C1 segment of cervical spinal cord (tissue), 14 donors: Measurements from ENCODE around the gene IL1B.
"Not testable (repeated sequence)": the region's sequence is repeated elsewhere in the genome, so short reads cannot be mapped to it uniquely, and the experiment has no call there.

ENCODE experiments used
- DNase-seq, 14 donors: peaks; one replicate each; lab custom pipeline; 2025; lab: John Stamatoyannopoulos, UW

Gene IL1B

DNA sequence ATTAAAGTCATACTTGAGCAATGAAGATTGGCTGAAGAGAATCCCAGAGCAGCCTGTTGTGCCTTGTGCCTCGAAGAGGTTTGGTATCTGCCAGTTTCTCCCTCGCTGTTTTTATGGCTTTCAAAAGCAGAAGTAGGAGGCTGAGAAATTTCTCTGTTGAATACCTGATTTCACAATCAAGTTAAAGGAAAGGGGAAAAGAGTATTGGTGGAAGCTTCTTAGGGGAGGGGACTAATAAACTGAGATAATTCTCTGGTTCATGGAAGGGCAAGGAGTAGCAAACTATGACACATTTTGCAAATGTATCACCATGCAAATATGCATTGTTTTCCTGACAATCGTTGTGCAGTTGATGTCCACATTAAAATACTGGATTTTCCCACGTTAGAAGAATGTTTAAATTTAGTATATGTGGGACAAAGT is at the start of gene IL1B:
Gene IL1B (minus strand): TSS at position 85 of the 423 bp plus-strand sequence. CDS start 550 bp downstream, outside the sequence.
- DNase-seq = no peak

DNA sequence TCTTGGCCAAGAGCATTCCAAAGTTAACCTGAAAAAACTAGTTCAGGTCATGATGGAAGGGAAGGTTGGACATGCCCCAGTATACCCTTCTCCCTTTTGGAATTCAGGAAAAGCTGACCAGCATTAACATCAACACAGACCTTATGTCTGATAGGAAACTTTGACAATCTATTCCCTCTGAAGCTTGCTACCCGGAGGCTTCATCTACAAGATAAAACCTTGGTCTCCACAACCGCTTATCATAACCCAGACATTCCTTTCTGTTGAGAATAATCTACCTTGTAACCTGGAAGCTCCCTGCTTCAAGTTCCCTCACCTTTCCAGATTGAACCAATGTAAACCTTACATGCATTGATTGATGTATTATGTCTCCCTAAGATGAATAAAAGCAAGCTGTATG is 49.7 kb upstream of the IL1B start:
- DNase-seq = no peak

DNA sequence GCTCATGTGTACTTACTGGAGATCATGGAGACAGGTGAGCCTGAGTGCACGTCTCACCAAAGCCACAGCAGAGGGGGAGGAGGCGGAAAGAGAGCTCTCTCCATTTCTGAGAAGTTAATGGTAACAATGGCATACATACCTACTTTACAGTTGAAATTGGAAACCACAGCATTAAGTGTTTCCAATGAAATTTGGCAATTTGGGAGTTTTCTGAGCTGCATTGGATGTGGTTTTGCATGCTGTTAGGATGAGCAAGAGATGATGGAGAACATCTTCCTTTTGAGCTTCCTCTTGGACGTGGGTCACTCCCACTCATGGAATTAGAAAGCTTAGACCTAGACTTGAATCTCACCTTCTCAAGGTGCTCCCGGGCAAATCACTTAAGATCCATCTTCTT is 48.9 kb upstream of the IL1B start:
- no peak for DNase-seq

DNA sequence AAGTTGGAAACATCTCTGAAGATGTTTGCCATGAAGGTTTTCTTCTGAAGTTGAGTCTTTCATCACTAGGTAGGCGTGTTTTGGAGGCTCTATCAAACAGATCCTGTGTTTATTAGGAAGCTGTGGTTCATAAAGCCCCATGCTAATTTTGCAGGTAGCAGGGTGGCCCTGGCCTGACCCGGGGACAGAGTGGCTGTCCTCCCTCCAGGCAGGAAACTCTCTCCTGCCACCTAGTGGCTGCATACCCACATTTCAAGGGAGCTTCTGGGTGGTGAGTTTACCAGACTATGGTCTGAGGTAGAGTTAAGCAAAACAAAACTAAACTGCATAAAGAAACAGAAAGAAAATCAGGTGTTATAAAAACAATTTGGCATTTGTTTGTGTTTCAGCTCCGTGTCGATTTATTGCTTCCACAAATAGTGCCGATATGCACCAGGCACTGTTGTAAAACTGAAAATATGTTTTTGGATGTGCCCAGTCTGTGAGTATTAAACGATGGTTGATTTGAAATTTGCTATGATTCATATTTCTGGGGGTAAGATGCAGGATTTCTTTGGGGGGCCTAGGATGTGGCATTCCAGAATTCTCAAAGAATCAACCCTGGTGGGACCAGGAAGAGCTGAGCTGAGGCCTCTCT is 48.4 kb upstream of the IL1B start:
- peak in 1 of 14 donors; percentile 13 for DNase-seq

DNA sequence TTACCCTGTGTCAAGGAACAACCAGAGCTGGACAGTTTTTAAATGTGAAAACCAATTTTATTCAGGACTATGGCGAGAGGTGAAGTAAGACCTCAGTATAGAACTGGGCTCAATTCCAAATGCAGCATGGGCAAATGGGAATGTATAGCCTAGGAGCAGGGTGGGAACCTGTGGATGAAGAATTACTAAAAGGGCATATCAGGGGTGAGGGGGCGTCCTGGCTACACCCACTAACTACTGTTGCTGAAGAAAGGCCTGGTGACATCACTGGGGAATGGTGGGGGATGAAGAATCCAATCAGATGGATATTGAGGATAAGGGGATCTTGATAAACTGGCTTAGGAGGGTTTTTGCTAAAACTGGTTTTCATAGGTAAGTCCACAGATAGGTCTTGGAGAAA is 47.1 kb upstream of the IL1B start:
- DNase-seq = no peak

DNA sequence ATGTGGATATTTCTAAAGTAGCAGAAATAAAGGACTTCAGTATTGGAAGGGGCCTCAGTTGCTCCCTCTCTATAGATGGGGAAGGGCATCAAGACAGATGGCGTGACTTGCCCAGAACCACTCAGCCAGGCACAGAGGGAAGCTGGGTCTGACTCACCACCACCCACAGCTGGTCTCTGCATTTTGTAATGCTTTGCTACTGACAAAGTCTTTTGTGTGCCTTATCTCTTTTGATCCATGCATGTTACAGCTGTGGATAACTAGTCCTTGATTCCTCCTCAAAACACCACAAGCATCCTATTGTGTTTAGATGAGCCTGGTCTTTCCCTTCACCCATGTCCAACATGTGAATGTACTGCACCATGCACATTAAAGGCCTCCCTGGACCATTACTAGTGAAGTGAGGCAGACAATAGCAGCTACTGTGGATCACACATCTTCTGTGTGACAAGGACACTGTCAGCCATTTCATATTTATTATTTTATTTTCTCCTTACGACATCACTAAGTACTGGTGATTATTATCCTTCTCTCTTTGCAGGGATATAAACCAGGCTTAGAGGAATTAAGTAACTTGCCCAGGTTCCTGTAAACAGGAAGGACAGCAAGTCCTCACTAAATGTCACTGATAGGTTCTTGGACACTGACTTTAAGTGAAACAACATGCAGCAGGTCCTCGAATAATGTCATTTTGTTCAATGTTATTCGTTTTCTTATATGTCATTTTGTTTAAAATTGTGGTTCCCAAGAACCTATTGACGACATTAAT is 44.8 kb upstream of the IL1B start:
- peak in 3 of 14 donors; percentile 9 to 62 (median 32) for DNase-seq

DNA sequence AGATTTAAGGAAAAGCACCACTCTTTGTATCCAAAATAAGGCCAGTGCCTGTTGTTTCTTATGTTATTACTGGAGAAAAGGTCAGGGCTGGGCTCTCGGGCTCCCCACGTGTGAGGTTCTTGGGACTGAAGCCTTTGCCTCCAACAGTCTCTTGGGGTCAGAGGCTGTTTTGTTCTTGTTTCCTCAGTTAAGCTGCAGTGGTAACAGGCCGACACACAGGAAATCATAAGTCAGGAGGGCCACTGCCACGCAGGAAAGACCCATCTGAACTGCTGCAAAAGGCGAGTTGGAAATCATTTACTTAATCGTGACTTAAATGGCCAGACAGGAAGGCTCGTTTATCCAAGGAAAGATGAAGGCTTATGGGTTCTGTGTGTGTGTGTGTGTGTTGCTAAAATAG is 44.1 kb upstream of the IL1B start:
- no peak for DNase-seq

DNA sequence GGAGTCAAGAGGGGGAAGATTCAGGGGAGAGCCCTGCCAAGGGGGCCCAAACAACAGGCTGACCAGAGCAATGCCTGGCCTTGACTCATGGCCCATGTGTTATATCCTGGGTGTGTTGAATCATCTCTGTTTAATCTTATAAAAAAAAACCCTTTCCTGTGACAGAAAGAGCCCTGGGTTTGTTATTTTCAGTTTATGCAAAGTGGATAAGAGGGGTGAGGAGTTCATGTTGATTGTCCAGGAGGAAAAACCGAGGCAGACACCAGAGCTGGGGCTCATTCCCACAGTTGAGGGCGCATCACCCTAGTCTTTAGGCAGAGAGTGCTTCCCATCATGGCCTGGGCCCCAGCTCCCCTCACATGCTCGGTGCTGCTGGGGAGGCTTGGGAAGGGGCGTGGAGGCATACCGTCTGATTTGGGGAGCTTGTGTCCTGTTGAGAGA is 43.5 kb upstream of the IL1B start:
- DNase-seq = no peak

DNA sequence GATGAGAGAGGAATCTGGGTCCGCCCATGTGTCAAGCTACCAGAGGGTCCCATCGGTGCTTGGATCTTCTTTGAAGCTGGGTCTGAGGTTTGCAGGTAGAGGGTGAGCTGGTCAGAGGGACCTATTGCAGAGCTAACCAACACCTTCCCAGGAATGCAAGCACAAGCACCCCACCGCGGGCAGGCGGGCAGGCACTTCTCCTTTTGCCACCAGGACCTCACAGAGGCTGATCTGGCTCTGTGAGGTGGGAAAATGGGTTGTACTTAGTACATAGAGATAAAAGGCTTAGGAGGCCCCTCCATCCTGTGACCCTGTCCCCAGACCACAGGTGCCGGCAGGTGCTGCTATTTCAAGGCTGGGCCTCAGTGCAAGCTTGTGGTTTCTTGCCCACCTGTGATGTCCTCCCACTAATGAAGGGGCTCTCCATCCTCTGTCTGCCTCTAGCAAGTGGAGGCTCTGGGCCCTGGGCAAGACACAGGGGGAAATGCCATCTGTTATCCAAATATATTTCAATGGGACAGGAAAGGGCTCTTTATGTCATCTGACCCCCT is 43.0 kb upstream of the IL1B start:
- no peak for DNase-seq

DNA sequence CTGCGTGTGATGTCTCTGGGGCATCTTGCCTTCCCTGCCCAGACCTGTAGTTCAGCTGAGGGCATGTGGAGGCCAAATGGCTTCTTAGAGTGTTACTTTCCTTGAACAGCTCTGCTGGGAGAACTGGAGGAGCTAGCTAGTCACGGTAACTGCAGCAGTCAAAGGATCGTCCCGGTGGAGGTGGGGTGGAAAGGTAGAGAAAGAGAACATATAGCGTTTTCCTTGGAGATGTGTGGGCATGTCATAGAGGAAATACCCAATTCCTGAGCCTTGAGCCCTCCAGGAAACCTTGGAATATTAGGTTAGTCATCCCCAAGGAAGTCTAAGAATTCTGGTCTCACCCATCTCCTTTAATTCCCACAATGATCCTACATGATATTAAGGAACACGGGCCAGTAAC is 40.8 kb upstream of the IL1B start:
- no peak for DNase-seq

DNA sequence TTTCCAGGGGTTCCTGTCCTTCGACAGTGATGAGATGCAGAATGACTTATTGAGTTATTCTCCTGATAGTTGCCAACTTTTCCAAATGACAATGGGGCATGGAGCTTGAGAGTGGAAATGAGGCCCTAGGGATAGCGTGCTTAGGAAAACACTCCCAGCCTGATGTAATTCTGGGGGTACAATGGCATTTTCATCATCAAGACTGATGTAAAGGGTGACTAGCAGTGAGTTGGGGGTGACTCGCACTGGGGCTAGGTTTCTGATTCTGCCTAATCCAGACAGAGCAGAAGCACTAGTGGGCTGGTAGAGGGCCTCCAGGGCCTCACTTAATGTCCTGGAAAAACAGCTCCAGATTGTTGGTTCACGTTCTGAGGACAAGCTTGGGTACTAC is 40.4 kb upstream of the IL1B start:
- DNase-seq = no peak

DNA sequence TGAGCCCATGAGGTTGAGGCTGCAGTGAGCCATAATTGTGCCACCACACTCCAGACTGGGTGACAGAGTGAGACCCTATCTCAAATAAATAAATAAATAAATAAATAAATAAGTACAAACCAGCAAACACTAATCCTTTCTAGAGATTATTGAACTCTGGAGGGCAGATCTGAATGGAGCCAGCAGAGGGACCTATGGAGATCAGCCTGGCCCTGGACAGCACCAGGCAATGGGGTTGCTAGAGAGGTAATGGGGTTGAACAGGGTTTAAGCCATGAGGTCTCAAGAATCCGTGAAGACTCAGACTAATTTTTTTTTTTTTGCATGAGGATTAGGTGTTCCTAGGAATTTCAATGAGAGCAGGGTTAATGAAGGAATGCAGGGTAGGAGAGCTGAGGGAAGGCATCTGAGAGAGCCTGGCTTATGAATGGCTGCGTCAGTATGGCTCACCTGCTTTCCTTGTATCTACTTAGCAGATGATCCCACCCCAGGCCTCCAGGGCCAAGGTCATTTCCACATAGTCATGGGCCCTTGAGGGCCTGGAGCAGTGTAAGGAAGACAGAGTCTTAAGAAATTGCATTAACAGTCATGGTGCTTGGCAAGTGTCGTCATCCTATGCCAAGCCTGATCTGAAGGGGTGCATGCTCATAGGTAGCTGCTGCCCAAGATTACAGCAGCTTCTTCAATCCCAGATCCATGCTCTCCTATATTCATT is 39.8 kb upstream of the IL1B start:
- DNase-seq = no peak

DNA sequence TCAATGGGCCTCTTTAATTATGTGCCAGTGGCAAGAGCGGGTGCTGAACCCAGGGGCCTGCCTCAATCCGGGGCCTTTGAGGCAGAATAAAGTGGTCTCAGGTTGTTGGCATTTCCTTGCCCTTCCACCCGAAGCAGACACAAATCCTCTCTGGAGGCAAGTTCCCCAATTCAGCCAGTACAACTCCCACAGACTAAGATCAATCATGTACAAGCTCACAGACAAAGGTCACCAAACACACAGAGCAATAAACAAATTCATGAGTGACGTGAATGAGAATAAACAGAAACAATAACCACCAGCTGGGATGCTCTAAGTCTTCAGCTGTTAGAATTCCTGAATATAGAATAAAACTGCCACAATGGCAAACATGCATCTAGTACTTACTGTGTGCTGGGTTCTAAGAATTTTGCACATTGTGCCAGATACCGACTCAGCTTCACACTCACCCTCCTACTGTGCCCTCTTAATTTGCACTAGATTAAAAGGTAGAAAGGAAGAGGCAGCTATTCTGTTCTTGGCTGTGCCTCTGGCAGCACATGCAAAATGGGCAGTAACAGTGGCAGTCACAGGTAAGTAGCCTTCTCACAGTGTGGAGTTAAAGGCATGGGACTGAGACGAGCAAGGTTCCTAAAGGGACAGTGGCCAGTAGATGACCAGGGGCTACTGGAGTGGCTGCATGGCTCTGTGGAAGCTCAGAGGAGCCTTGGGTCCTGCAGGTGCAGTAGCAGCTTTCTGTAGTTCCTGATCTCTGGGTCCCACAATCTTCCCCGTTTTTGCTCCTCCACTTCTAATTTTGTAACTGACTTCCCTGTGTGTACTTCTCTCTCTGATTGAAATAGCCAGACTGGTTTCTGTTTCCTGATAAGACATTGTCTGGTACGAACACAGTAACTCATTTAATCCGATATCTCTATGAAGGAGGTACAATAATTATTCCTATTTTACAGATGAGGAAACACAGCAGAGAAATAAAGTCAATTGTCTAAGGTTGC is 34.6 kb upstream of the IL1B start:
- DNase-seq = no peak

DNA sequence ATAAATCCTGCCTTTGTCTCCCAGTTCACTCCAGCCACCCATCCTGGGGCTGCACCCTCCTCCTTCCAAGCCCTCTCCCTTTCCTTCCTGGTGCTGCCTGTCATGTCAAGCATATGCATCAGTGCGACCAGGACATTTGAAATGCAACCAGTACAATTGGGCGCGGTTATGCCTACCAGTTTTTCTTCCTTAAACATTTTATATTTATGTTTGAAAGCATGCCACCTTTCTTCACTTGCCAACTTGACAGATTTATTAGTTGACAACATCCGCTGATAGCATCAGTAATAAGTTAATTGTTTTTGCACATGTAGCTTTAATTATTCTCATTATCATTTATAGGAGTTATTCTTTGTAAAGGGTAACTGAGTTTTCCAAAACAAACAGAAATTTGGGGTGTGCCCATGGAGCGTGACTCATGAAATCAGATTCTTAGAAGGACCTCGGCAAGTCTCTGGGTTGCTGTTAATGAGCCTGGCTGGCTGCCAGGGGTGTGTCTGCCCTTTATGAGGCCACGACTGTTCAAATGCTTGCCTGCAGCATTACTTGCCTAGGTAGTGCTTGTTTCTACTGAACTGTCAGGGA is 32.8 kb upstream of the IL1B start:
- no peak for DNase-seq

DNA sequence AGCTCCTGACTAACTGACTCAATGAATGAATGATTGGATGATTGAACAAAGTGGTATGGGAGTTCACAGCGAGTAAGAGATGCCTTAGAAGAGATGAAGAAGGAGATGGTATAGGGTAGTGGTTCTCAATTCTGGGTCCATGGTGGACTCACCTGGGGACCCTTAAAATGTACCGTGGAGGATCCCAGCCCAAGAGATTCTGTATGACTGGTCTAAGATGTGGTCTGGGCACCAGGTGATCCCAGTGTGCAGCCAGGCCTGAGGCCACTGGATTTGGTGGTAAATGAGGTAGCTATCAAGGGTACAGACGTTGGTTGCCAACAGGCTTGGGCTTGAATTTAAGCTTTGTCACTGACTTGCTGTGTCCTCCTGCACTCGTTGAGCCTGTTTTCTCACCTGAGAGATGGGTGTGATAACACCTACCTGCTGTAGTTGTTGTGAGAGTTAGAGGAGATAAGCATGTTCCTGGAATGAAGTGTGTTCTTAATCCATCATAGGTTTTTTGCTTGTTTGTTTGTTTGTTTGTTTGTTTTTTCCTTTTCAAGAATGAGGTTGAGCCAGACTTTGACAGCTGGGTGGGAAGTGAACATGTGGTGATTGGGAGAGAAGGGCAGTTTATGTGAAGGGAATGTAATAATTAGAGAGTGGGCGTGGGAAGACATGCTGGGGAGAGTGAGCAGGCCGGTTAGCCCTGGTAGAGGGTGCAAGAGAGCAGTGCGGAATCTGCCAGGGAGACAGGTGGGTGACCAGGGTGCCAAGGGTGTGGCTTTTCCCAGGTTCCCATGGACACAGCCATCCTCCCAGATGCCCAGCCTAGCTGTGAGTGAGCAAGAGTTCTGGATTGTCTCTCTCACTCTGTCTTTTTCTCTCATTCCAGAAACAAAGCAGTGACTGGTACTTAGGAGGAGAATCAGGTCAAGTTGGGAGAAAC is 31.4 kb upstream of the IL1B start:
- DNase-seq = no peak

DNA sequence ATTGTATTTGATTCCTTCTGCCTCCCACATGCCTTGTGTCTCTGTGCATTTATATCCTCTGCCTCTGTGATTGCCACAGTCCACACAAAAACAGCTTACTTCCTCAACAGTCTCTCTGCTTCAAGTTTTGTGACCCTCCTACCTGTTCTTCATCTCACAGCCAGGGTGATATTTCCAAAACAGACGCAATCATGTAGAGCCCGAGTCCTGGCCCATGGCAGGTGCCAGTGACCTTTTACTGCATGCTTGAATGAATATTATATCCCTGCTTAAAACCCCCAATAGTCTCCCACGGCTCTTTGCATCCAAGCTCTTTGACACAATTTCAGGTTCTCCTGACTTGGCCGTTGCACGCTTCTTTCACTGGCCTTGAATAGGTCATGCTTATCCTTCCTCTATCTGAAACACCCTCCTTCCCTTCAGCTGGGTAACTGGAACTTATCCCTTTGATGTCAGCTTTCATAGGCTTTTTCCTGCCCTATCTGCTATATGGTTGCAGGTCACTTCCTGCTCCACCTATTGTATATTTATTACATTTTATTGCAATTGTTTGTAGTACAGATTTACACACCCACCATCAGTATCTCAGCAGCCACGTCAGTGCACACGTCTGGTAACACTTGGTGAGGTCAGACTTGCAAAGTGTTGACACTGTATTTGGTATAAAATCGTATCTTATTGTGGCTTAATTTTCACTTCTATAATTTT is 29.7 kb upstream of the IL1B start:
- no peak for DNase-seq

DNA sequence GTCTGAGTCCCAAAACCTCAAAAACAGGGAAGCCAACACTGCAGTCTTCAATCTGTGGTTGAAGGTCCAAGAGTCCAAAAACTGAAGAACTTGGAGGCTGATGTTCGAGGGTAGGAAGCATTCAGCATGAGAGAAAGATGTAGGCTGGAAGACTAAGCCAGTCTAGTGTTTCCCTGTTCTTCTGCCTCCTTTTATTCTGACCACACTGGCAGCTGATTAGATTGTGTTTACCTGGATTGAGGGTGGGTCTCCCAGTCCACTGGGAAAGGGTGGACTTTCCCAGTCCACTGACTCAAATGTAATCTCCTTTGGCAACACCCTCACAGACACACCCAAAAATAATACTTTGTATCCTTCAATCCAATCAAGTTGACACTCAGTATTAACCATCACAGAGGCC is 27.5 kb upstream of the IL1B start:
- no peak for DNase-seq

DNA sequence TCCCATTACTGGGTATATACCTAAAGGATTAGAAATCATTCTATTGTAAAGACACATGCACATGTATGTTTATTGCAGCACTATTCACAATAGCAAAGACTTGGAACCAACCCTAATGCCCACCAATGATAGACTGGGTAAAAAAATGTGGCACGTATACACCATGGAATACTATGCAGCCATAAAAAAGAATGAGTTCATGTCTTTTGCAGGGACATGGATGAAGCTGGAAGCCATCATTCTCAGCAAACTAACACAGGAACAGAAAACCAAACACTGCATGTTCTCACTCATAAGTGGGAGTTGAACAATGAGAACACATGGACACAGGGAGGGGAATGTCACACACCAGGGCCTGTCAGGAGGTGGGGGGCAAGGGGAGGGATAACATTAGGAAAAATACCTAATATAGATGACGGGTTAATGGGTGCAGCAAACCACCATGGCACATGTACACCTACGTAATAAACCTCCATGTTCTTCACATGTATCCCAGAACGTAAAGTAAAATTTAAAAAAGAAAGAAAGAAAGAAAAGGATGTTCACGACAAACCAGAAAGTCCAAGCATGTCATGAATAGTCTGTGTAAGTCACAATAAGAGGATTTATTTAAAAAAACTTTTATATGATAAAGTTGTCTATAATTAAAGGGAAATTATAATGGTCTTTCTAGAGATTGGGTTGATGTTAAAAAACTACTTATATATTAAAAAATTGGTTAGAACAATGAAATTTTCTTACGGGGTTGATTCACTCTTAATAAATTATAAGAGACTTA is 23.0 kb upstream of the IL1B start:
- DNase-seq = not testable (repeated sequence)
